Stimulated activated CD8-positive, alpha-beta memory T cell treated with anti-CD3 and anti-CD28 coated beads, Interleukin-12 subunit alpha, Interleukin-12 subunit beta, amount 100 ng/mL, for 4 hours (primary cell): Measurements from ENCODE around the gene UBE3D.
"Not testable (repeated sequence)": the region's sequence is repeated elsewhere in the genome, so short reads cannot be mapped to it uniquely, and the experiment has no call there.

Experiments
- DNase-seq: peaks from one replicate; pipeline ENCODE4 v3.0.0-alpha.2; 2020; ENCODE audit warnings: low read depth

The UBE3D gene

GRCh38 chr6:83053678-83054077, 12.0 kb downstream of the UBE3D start:
- no peak for DNase-seq

GRCh38 chr6:83051377-83052172, 14.1 kb downstream of the UBE3D start:
- no peak for DNase-seq

GRCh38 chr6:83047065-83047754, 18.4 kb downstream of the UBE3D start:
- no peak for DNase-seq

- no peak for DNase-seq
These were observed 21.4 kb downstream of the UBE3D start for GRCh38 chr6:83044091-83044768.

GRCh38 chr6:83042467-83043053, 23.1 kb downstream of the UBE3D start:
- no peak for DNase-seq

- DNase-seq, result no peak
These were observed 27.4 kb downstream of the UBE3D start for GRCh38 chr6:83038246-83038645.

GRCh38 chr6:83031689-83032088, 34.0 kb downstream of the UBE3D start:
- no peak for DNase-seq

GRCh38 chr6:83019741-83020140, 45.9 kb downstream of the UBE3D start:
- DNase-seq, result no peak

- DNase-seq, result not testable (repeated sequence)
These were observed 54.5 kb downstream of the UBE3D start for GRCh38 chr6:83011131-83011530.

- DNase-seq, result no peak
These were observed 57.0 kb downstream of the UBE3D start for GRCh38 chr6:83008626-83009025.

GRCh38 chr6:83006270-83006905, 59.3 kb downstream of the UBE3D start:
- DNase-seq, result no peak

GRCh38 chr6:82996156-82996555, 69.5 kb downstream of the UBE3D start:
- DNase-seq, result no peak

GRCh38 chr6:82995066-82995465, 70.6 kb downstream of the UBE3D start:
- DNase-seq, result no peak

- no peak for DNase-seq
These were observed 75.8 kb downstream of the UBE3D start for GRCh38 chr6:82989736-82990290.

GRCh38 chr6:82988930-82989351, 76.7 kb downstream of the UBE3D start:
- DNase-seq, result no peak

- no peak for DNase-seq
These were observed 77.7 kb downstream of the UBE3D start for GRCh38 chr6:82987951-82988350.

- no peak for DNase-seq
These were observed 78.2 kb downstream of the UBE3D start for GRCh38 chr6:82987416-82987815.

GRCh38 chr6:82984720-82985119, 80.9 kb downstream of the UBE3D start:
- DNase-seq, result no peak

GRCh38 chr6:82980086-82980485, 85.6 kb downstream of the UBE3D start:
- DNase-seq, result no peak

- DNase-seq, result no peak
These were observed 86.0 kb downstream of the UBE3D start for GRCh38 chr6:82979657-82980056.

GRCh38 chr6:82978362-82978945, 87.2 kb downstream of the UBE3D start:
- DNase-seq, result no peak
